Neutrophil (primary cell): ENCODE data around the gene CNTN4.

ENCODE experiments used
- H3K27ac ChIP-seq: fragments of 200-600 bp; sonication (generic); 2 replicates; pipeline ENCODE4 v1.5.1; 2016; ENCODE audit warnings: mild to moderate bottlenecking, moderate library complexity
- H3K27me3 ChIP-seq: fragments of 200-600 bp; sonication (generic); 2 replicates; pipeline ENCODE4 v1.6.0; 2016; ENCODE audit warnings: mild to moderate bottlenecking
- H3K36me3 ChIP-seq: fragments of 200-600 bp; sonication (generic); 2 replicates; pipeline ENCODE4 v1.5.1; 2017
- H3K4me1 ChIP-seq, 2 experiments: fragments of 200-600 bp in 1 of 2; sonication (generic) in 1 of 2; 1 replicate in 1 of 2; 2 replicates in 1 of 2; pipeline versions ENCODE4 v1.5.1 to v1.6.1; 2013 to 2016; ENCODE audit warnings: low read depth in 1 of 2, low read length in 1 of 2, mild to moderate bottlenecking in 1 of 2, moderate library complexity in 1 of 2; ENCODE audit not compliant: control insufficient read depth in 1 of 2, insufficient read depth in 1 of 2
- H3K4me3 ChIP-seq, 2 experiments: fragments of 200-600 bp in 1 of 2; sonication (generic) in 1 of 2; 1 replicate in 1 of 2; 2 replicates in 1 of 2; pipeline ENCODE4 v1.5.1; 2013 to 2016; ENCODE audit warnings: low read depth in 1 of 2, low read length in 1 of 2, mild to moderate bottlenecking in 1 of 2, moderate library complexity in 1 of 2
- H3K9me3 ChIP-seq: fragments of 200-600 bp; sonication (generic); 2 replicates; pipeline ENCODE4 v1.5.1; 2016
- TF ChIP-seq, protein P1 (sequence below): fragments of 200-600 bp; sonication (generic); IDR thresholded peaks from 2 replicates; pipeline ENCODE4 v1.5.1; 2016; ENCODE audit warnings: antibody characterized with exemption

The CNTN4 gene

DNA sequence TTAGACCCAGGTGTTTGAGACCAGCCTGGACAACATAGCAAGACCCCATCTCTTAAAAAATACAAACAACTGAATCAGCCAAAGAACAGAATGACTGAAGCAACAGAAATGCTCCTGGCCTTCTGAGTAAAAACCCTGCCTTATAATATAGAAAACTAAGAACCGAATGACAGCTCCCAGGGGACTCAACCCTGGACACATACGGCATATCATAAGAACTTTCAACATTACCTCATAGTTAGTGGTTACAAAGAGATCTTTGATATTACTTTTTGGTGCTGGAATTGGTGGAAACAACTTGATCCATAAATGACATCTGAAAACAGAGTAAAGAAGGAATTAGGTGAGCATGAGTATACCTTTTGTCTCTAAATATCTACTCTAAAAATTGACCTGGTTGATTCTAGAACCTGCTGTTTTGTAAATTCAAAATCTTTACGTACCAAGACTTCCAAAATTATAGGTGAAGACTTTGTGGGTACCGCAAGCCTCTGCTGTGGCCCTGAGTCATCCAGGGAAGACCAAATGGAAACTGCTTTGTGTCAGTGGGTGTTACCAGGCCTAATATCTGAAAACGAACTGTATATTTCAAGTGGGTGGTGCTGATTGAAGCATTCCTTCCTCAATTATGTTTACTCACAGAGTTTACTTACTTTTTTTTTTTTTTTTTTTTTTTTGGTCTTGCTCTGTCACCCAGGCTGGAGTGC lies 976.0 kb downstream of the CNTN4 start:
- TF ChIP-seq, protein P1, sequence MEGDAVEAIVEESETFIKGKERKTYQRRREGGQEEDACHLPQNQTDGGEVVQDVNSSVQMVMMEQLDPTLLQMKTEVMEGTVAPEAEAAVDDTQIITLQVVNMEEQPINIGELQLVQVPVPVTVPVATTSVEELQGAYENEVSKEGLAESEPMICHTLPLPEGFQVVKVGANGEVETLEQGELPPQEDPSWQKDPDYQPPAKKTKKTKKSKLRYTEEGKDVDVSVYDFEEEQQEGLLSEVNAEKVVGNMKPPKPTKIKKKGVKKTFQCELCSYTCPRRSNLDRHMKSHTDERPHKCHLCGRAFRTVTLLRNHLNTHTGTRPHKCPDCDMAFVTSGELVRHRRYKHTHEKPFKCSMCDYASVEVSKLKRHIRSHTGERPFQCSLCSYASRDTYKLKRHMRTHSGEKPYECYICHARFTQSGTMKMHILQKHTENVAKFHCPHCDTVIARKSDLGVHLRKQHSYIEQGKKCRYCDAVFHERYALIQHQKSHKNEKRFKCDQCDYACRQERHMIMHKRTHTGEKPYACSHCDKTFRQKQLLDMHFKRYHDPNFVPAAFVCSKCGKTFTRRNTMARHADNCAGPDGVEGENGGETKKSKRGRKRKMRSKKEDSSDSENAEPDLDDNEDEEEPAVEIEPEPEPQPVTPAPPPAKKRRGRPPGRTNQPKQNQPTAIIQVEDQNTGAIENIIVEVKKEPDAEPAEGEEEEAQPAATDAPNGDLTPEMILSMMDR: no peak
- no peaks in the 10 kb centered on the region for H3K27me3 ChIP-seq

DNA sequence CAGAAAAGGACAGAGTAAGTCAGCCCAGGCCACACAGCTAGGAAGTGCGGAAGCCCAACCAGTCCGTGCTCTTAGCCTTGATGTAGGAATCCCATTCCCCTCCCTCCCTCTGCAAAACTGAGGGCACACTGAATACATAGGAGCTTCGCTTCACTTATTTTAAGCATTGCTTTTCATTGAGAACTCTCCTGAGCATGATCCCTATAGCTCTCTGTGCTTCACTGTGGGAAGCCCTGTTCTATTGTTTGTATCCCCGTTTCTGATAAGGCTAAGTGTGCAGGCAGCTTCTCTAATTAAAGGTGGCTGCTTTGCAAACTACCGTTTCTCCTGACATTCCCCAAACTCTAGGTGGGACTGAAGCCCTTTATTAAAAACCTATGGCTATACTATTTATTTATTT lies 981.6 kb downstream of the CNTN4 start:
- Histone ChIP-seq H3K9me3 (no peaks in the 10 kb centered on the region), H3K27me3 (no peaks in the 10 kb centered on the region), H3K27ac (no peak overlapping the region), H3K4me3 (no peak overlapping the region), H3K36me3 (no peaks in the 10 kb centered on the region), H3K4me1 (peaks cover 26 to 33% of the 10 kb centered on the region in 2 experiments)
- TF ChIP-seq, protein P1: no peak

More for the DNA sequence above, 976.0 kb downstream of the CNTN4 start:
- Histone ChIP-seq H3K27ac (no peak overlapping the region), H3K4me1 (no peaks in the 10 kb centered on the region), H3K36me3 (no peaks in the 10 kb centered on the region), H3K9me3 (no peaks in the 10 kb centered on the region), H3K4me3 (no peak overlapping the region)

DNA sequence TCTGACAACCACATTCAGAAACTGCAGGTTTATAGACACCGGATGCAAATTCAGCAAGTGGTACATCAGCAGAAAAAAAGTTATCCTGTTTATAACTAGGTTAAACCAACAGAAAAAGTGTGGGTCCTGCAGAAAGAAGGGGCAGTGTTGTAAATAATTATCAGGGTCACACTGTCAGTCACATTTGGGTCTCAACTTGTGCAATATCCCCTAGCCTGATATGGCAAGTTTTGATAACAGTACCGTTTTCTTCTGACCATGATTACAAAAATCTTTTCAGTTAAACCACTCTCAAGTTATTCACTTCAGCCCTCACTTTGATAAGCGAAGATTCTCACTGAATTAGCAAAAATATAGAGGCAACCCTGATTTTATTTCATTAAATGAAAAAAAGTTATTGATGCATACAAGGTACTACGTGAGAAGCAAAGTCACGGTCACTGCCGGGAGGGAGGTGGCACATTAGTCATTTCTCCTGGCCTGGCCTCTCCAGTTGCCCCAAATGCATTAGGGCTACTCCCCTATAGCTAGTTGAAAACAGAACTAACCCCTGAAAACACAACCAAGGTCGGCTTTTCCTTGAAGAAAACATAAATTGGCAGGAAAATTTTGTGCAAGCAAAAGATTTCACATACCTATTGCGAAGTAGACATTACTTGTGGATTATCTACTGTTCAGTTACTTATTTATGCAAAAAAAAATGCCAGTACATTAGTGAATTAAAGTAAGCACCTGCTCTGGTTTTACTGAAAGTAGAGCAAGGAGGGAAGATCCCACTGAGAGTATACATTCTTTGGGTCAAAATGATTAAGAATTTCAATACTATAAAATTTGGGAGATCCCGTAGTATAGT lies 982.9 kb downstream of the CNTN4 start:
- Histone ChIP-seq H3K36me3 (no peaks in the 10 kb centered on the region), H3K27ac (no peak overlapping the region), H3K27me3 (no peaks in the 10 kb centered on the region), H3K4me1 (peaks cover 39 to 46% of the 10 kb centered on the region in 2 experiments), H3K4me3 (no peak overlapping the region), H3K9me3 (no peaks in the 10 kb centered on the region)
- TF ChIP-seq, protein P1: no peak

DNA sequence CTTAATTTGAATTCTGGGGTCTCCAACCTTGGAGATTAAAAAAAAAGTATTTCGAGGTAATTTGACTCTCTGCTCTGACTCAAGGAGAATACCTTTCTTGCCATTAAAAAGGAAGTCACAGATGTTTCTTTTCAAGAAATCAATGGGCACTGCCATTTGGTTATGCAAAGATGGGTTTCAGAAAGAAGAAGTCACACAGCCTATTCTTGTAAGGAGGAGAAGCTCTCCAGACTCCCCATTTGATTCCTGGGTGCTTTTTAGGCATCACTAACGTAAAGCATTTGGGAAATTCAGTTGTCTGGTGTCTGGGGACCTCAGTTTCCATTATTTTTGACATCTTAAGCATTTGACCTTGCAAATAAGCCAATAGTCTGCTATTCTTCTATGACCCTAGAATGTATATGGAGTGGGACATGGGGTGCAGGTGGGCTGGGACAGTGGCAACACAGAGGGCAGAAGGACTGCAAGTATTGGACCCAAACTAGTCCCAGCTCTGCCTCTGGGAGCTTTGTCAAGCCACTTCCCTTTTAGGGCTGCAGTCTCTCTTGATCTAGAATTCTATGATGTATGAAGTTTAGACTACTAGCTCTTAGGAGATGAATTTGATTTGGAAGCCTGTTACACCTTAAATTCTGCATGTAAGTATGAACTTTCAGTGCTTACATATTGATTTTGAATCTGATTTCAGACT lies 983.7 kb downstream of the CNTN4 start:
- Histone ChIP-seq H3K4me3 (no peak overlapping the region), H3K36me3 (no peaks in the 10 kb centered on the region), H3K9me3 (no peaks in the 10 kb centered on the region), H3K27ac (no peak overlapping the region), H3K4me1 (peaks cover 42 to 53% of the 10 kb centered on the region in 2 experiments), H3K27me3 (no peaks in the 10 kb centered on the region)
- TF ChIP-seq, protein P1: no peak

DNA sequence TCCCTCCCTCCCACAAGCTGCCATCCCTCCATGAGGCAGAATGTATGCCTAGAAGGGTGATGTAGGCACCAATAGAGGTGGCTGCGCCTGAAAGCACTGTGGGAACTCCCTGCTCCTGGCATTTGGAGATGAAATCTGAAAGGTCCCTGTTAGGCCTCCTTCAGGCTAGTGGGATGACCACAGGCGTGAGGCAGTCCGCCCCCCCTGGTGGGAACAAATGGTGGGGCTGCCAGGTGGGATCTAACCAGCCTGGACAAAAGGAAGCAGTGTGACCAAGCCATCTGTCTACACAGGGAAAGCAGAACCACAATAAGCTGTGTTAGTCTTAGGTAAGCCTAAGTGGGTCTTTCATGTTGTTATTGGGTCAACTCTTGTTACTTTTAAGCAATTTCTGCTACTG lies 986.2 kb downstream of the CNTN4 start:
- Histone ChIP-seq H3K27ac (peak overlapping the region; percentile 55), H3K36me3 (no peaks in the 10 kb centered on the region), H3K27me3 (no peaks in the 10 kb centered on the region), H3K4me1 (peaks cover 42 to 53% of the 10 kb centered on the region in 2 experiments), H3K4me3 (no peak overlapping the region), H3K9me3 (no peaks in the 10 kb centered on the region)
- TF ChIP-seq, protein P1: no peak
